AG04449 (cell line): ENCODE results near the gene SKI.

Experiments
- CTCF ChIA-PET: fragments of 350-600 bp; formaldehyde crosslinking; extraction: SDS; loops from one replicate; lab custom pipeline; 2021; ENCODE audit warnings: antibody characterized with exemption; lab: Yijun Ruan, JAX
- POLR2A ChIA-PET: fragments of 400-600, 350-600 bp; formaldehyde crosslinking; extraction: SDS; loops from one replicate; lab custom pipeline; 2020; ENCODE audit warnings: antibody characterized with exemption, inconsistent platforms; lab: Yijun Ruan, JAX
- DNase-seq: peaks from one replicate; pipeline ENCODE4 v3.0.0-alpha.2; 2010; ENCODE audit warnings: low read depth, low spot score
- H3K4me3 ChIP-seq: 2 replicates; pipeline ENCODE4 v1.5.1; 2011; ENCODE audit warnings: low read depth, mild to moderate bottlenecking, control low read depth, low read length
- CTCF ChIP-seq: IDR thresholded peaks from one replicate; pipeline ENCODE4 v1.5.1; 2011; ENCODE audit warnings: mild to moderate bottlenecking, moderate library complexity, low read length, control low read depth, inconsistent platforms; ENCODE audit not compliant: insufficient read depth; ENCODE audit errors: missing control alignments

Gene SKI

GRCh38 chr1:2267051-2267830 is 39.1 kb downstream of the SKI start:
- DNase-seq = no peak
- no peak overlapping the region for H3K4me3 ChIP-seq
- CTCF ChIA-PET = interaction anchor here (1.3 kb wide), 1 partner anchor 12 kb away, joined by 4 read pairs; no protein-coding TSS in a partner anchor
- POLR2A ChIA-PET = no interaction called here
- no peak for TF ChIP-seq CTCF

DNA sequence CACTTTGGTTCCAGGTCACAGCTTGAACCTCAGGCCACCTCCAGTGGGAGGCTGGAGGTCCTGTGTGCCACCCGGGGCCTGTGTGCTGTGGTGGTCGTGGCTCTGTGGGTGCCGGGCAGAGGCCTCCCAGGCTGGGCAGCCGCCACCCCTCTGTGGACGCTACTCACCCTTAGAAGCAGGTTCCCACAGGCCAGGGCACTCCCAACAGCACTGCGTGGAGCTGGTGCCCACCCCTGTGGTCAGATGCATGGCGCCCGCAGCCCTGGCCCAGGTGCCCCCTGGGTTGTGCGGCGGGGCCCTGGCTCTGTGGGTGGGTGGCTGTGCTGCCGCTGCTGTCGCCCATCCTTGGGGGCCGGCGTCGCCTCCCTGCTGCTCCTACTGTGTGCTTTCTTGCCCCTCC is 39.7 kb downstream of the SKI start:
- ChIA-PET CTCF (no interaction called here), POLR2A (no interaction called here)
- no peak overlapping the region for H3K4me3 ChIP-seq
- DNase-seq = no peak
- TF ChIP-seq CTCF = no peak

DNA sequence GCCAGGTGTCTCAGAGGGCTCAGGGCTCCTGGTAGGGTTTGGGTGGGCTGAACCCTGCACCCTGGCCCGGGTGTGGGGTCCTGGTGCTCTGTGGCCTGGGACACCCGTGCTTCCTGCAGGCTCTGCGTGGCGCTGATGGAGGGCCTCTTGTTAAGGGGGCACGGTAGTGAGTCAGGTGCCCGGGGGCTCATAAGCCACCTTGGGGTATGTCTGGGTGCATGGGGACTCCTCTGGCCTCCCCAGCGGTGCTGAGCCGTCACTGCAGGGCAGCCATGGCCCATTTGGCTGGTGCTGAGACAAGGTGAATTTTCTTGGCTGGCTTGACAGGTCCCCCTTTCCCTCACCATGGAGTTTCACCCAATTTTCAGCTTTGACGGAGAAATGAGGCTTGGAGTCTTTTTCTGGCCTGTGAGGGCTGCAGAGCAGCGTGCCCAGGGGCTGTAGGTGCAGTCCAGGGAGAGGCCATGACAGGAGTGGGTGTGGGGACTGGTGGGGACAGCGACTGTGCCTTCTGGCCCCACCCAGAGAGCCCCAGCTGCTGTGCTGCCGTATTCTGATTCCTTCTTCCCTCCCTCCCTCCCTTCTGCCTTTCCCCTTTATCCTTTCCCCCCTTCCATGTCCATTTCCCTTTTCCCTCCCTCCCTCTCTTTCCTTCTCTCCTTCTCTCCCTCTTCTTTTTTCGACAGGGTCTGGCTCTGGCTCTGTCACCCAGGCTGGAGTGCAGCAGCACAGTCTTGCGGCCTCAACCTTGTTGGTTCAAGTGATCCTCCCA is 40.4 kb downstream of the SKI start:
- H3K4me3 ChIP-seq = no peak overlapping the region
- POLR2A ChIA-PET = no interaction called here
- no peak for TF ChIP-seq CTCF
- DNase-seq = no peak
- CTCF ChIA-PET = no interaction called here

DNA sequence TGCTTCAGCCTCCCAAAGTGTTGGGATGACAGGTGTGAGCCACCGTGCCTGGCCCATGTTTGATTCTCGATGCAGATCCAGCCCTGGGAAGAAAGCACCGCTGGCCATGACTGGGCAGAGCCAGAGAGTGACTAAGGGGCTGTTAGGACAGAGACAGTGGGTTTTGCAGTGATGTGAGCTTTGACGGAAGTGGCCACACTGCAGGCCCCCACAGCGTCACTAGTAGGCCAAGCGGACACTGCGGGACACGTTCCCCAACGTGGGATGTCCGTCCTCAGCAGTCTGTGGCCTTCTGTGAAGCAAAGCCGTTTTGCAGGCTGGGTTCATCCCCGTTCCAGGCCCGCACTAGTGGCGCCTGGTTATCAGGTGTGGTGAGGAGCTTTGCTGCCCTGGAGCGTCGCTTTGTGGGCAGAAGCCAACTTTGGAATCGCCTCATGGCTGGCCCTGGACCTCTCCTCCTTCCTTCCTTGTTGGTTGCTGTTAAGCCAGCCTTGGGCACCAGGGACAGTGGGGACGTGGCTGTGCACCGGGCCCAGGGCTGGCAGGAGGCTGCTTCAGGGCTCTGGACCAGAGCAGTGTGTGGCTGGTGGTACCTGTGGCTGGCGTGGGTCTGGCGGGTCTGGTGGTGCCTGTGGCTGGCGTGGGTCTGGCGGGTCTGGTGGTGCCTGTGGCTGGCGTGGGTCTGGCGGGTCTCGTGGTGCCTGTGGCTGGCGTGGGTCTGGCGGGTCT is 41.2 kb downstream of the SKI start:
- ChIA-PET POLR2A (no interaction called here), CTCF (no interaction called here)
- no peak for DNase-seq
- TF ChIP-seq CTCF = no peak
- no peak overlapping the region for H3K4me3 ChIP-seq

DNA sequence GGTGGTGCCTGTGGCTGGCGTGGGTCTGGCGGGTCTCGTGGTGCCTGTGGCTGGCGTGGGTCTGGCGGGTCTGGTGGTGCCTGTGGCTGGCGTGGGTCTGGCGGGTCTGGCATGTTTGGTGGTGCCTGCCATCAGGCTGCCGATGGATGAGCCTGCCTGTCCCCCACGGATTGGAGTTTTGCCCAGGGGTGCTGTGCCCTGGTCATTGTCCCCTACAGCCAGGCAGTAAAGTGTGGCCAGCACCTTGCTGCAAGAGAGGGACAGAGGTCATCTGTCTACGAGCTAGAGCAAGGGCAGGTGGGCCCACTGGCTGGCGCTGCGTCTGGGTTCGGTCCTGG is 41.8 kb downstream of the SKI start:
- DNase-seq = no peak
- ChIA-PET POLR2A (no interaction called here), CTCF (no interaction called here)
- no peak for TF ChIP-seq CTCF
- no peak overlapping the region for H3K4me3 ChIP-seq
